ENCODE measurements around the gene SUPT3H. TPM values are rescaled to one million over a fixed set of nuclear protein-coding genes. Genes with fewer than 3 reads are reported as not detected.

The SUPT3H gene
- total RNA-seq, 1 experiment from 2014 or later, result 3.6 TPM

GRCh38 chr6:45400021-45400420 lies 22.3 kb upstream of the SUPT3H start:
- BruUV-seq (replicated peaks), result no TSS peak
- H2AFZ ChIP-seq (ENCODE audit: low read length), result no peak overlapping the region
- CTCF ChIA-PET, result no interaction called here

DNA sequence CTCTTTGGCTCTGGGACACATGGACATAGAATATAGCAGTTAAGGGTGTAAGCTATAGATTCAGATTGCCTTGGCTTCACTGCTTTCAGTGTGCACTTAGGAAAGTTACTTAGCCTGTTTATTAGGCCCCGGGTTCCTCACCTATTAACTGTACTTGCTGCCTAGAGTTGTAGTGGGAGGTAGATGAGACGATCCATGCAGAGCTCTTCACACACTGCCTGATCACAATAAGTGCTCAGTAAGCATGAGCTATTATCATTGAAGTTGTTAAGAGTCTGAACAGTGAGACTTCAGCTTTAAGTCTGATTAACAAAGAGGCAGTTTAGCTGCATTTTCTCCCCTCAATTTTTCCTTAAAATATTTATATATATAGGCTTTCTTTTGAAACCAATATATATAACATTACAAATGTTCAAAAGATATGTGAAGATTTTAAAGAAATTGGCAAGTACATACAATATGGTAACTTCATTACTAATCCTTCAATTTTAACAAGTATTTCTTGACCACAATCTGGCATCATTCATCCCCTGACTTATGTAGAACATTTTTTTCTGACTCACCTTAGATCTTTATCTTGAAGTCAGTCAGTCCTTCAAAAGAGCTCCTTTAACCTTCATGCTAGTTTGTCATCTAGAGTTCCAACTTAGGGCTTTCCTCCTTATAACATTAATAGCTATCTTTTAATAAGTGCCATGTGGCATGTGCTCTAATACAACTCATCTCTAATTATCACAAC lies 20.5 kb upstream of the SUPT3H start:
- CTCF ChIA-PET, result no interaction called here
- no peaks in the 10 kb centered on the region for H4K20me1 ChIP-seq (ENCODE audit: low read length)
- TF ChIP-seq EZH2 (IDR thresholded peaks at IDR 0.05; ENCODE audit: low read length, unreplicated experiment) (no peak), EZH2phosphoT487 (IDR thresholded peaks at IDR 0.05; ENCODE audit: borderline replicate concordance, low read length) (no peak)
- TF ChIP-seq, protein P1, sequence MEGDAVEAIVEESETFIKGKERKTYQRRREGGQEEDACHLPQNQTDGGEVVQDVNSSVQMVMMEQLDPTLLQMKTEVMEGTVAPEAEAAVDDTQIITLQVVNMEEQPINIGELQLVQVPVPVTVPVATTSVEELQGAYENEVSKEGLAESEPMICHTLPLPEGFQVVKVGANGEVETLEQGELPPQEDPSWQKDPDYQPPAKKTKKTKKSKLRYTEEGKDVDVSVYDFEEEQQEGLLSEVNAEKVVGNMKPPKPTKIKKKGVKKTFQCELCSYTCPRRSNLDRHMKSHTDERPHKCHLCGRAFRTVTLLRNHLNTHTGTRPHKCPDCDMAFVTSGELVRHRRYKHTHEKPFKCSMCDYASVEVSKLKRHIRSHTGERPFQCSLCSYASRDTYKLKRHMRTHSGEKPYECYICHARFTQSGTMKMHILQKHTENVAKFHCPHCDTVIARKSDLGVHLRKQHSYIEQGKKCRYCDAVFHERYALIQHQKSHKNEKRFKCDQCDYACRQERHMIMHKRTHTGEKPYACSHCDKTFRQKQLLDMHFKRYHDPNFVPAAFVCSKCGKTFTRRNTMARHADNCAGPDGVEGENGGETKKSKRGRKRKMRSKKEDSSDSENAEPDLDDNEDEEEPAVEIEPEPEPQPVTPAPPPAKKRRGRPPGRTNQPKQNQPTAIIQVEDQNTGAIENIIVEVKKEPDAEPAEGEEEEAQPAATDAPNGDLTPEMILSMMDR (conservative IDR thresholded peaks at IDR 0.05; ENCODE audit: low read depth, low read length), result no peak
- H3K79me2 ChIP-seq (ENCODE audit: low read length), result no peaks in the 10 kb centered on the region
- intact Hi-C loops (cut with micrococcal nuclease), result no loop called here
- POLR2A ChIA-PET (ENCODE audit: unreplicated experiment), result interaction anchor here (0.6 kb wide), 2 partner anchors 501 to 798 kb away, joined by 3 to 5 read pairs; no protein-coding TSS in a partner anchor
- BruUV-seq (replicated peaks), result no TSS peak
- no peak overlapping the region for H2AFZ ChIP-seq (ENCODE audit: low read length)
- no peaks in the 10 kb centered on the region for H3F3A ChIP-seq (ENCODE audit: low read length, unreplicated experiment)
- H3K27me3 ChIP-seq (ENCODE audit: low read length), result no peaks in the 10 kb centered on the region
- H3K9ac ChIP-seq (ENCODE audit: low read length), result no peak overlapping the region
- H3K4me2 ChIP-seq (ENCODE audit: low read length), result no peak overlapping the region
- no peak overlapping the region for H3K4me3 ChIP-seq (ENCODE audit: low read length)
- H3K4me1 ChIP-seq (ENCODE audit: insufficient read depth, low read length), result peaks cover 13% of the 10 kb centered on the region
- no peaks in the 10 kb centered on the region for H3K9me2 ChIP-seq (replicated peaks; ENCODE audit: low read length)
- H3K9me3 ChIP-seq (ENCODE audit: low read length), result no peaks in the 10 kb centered on the region
- H3K27ac ChIP-seq (ENCODE audit: low read length), result no peak overlapping the region
- DNase-seq (peak; percentile 94), ATAC-seq (peak; percentile 92)
- no peaks in the 10 kb centered on the region for H3K36me3 ChIP-seq (ENCODE audit: low read depth, low read length)

More at GRCh38 chr6:45400021-45400420, 22.3 kb upstream of the SUPT3H start:
- Histone ChIP-seq H3K4me1 (ENCODE audit: insufficient read depth, low read length) (peaks cover 13% of the 10 kb centered on the region), H3K9me3 (ENCODE audit: low read length) (no peaks in the 10 kb centered on the region), H3K79me2 (ENCODE audit: low read length) (no peaks in the 10 kb centered on the region), H3F3A (ENCODE audit: low read length, unreplicated experiment) (no peaks in the 10 kb centered on the region), H3K4me2 (ENCODE audit: low read length) (no peak overlapping the region), H3K27me3 (ENCODE audit: low read length) (no peaks in the 10 kb centered on the region), H4K20me1 (ENCODE audit: low read length) (no peaks in the 10 kb centered on the region), H3K9ac (ENCODE audit: low read length) (no peak overlapping the region), H3K4me3 (ENCODE audit: low read length) (no peak overlapping the region), H3K9me2 (replicated peaks; ENCODE audit: low read length) (no peaks in the 10 kb centered on the region), H3K36me3 (ENCODE audit: low read depth, low read length) (no peaks in the 10 kb centered on the region), H3K27ac (ENCODE audit: low read length) (no peak overlapping the region)
- ATAC-seq, result no peak
- no peak for DNase-seq
- intact Hi-C loops (cut with micrococcal nuclease), result no loop called here
- TF ChIP-seq EZH2phosphoT487 (IDR thresholded peaks at IDR 0.05; ENCODE audit: borderline replicate concordance, low read length) (no peak), EZH2 (IDR thresholded peaks at IDR 0.05; ENCODE audit: low read length, unreplicated experiment) (no peak)
- TF ChIP-seq, protein P1 (conservative IDR thresholded peaks at IDR 0.05; ENCODE audit: low read depth, low read length), result no peak
- POLR2A ChIA-PET (ENCODE audit: unreplicated experiment), result no interaction called here

- no peak for ATAC-seq
- Histone ChIP-seq H2AFZ (ENCODE audit: low read length) (no peak overlapping the region), H3K4me2 (ENCODE audit: low read length) (no peak overlapping the region), H3K36me3 (ENCODE audit: low read depth, low read length) (no peaks in the 10 kb centered on the region), H3K27ac (ENCODE audit: low read length) (no peak overlapping the region), H3K27me3 (ENCODE audit: low read length) (no peaks in the 10 kb centered on the region), H3K4me3 (ENCODE audit: low read length) (no peak overlapping the region), H4K20me1 (ENCODE audit: low read length) (no peaks in the 10 kb centered on the region), H3K9ac (ENCODE audit: low read length) (no peak overlapping the region), H3K4me1 (ENCODE audit: insufficient read depth, low read length) (peaks cover 21% of the 10 kb centered on the region), H3F3A (ENCODE audit: low read length, unreplicated experiment) (no peaks in the 10 kb centered on the region), H3K9me2 (replicated peaks; ENCODE audit: low read length) (no peaks in the 10 kb centered on the region), H3K79me2 (ENCODE audit: low read length) (no peaks in the 10 kb centered on the region), H3K9me3 (ENCODE audit: low read length) (no peaks in the 10 kb centered on the region)
- intact Hi-C loops (cut with micrococcal nuclease), result no loop called here
- ChIA-PET POLR2A (ENCODE audit: unreplicated experiment) (no interaction called here), CTCF (no interaction called here)
- BruUV-seq (replicated peaks), result no TSS peak
- TF ChIP-seq EZH2 (IDR thresholded peaks at IDR 0.05; ENCODE audit: low read length, unreplicated experiment) (no peak), EZH2phosphoT487 (IDR thresholded peaks at IDR 0.05; ENCODE audit: borderline replicate concordance, low read length) (no peak)
- TF ChIP-seq, protein P1 (conservative IDR thresholded peaks at IDR 0.05; ENCODE audit: low read depth, low read length), result no peak
- DNase-seq, result no peak
Measured at GRCh38 chr6:45394586-45395095, 16.9 kb upstream of the SUPT3H start.

Data from PC-3 (cell line).